OCI-LY3 (cell line): Measurements from ENCODE around the gene SLC25A25.

Experiments
- H2AFZ ChIP-seq: fragments of 200-600, 300-600 bp; shearing (Covaris generic); 2 replicates; pipeline ENCODE4 v1.6.0; 2014; ENCODE audit warnings: antibody characterized with exemption, low read depth, low read length
- H3K27ac ChIP-seq: fragments of 200-600, 300-600 bp; sonication (generic); 2 replicates; pipeline ENCODE4 v1.5.1; 2014; ENCODE audit warnings: mild to moderate bottlenecking, low read length, moderate library complexity, mixed read lengths
- H3K27me3 ChIP-seq: fragments of 200-600, 300-600 bp; sonication (generic); 2 replicates; pipeline ENCODE4 v1.6.1; 2014; ENCODE audit warnings: low read depth, low read length, mixed read lengths
- H3K36me3 ChIP-seq: fragments of 200-600, 300-600 bp; sonication (generic); replicated peaks from 2 replicates; pipeline ENCODE3; 2014; ENCODE audit warnings: low read depth, low read length, mixed read lengths
- H3K4me1 ChIP-seq: fragments of 300-600, 200-600 bp; sonication (generic); 2 replicates; pipeline ENCODE4 v1.6.1; 2014; ENCODE audit warnings: low read length, mixed read lengths
- H3K4me2 ChIP-seq: fragments of 200-600, 300-600 bp; sonication (generic); 2 replicates; pipeline ENCODE4 v1.6.1; 2014; ENCODE audit warnings: low read length, mixed read lengths
- H3K4me3 ChIP-seq: fragments of 300-600, 200-600 bp; sonication (generic); 2 replicates; pipeline ENCODE4 v1.5.1; 2014; ENCODE audit warnings: antibody characterized with exemption, mild to moderate bottlenecking, low read length, moderate library complexity
- H3K79me2 ChIP-seq: fragments of 300-600, 200-600 bp; shearing (Covaris generic); 2 replicates; pipeline ENCODE4 v1.6.1; 2014; ENCODE audit warnings: mild to moderate bottlenecking, low read length, mixed read lengths
- H3K9ac ChIP-seq: fragments of 300-600, 200-600 bp; shearing (Covaris generic); 2 replicates; pipeline ENCODE4 v1.6.0; 2014; ENCODE audit warnings: mild to moderate bottlenecking, low read length, moderate library complexity
- H3K9me3 ChIP-seq: fragments of 200-600, 300-600 bp; shearing (Covaris generic); 2 replicates; pipeline ENCODE4 v1.6.1; 2014; ENCODE audit warnings: low read length, mixed read lengths; ENCODE audit not compliant: insufficient read depth
- H4K20me1 ChIP-seq: fragments of 200-600, 300-600 bp; sonication (generic); 2 replicates; pipeline ENCODE4 v1.6.1; 2016; ENCODE audit warnings: low read length, mixed read lengths; ENCODE audit not compliant: insufficient read depth
- CTCF ChIP-seq: fragments of 200-600, 300-600 bp; sonication (generic); IDR thresholded peaks from 2 replicates; pipeline ENCODE4 v1.5.1; 2014; ENCODE audit warnings: antibody characterized with exemption, low read length, low read depth
- EZH2phosphoT487 ChIP-seq: fragments of 200-600 bp; shearing (Covaris generic); IDR thresholded peaks from 2 replicates; pipeline ENCODE4 v1.6.1; 2018; ENCODE audit warnings: antibody characterized with exemption, mixed run types, low read depth

SLC25A25 gene

DNA sequence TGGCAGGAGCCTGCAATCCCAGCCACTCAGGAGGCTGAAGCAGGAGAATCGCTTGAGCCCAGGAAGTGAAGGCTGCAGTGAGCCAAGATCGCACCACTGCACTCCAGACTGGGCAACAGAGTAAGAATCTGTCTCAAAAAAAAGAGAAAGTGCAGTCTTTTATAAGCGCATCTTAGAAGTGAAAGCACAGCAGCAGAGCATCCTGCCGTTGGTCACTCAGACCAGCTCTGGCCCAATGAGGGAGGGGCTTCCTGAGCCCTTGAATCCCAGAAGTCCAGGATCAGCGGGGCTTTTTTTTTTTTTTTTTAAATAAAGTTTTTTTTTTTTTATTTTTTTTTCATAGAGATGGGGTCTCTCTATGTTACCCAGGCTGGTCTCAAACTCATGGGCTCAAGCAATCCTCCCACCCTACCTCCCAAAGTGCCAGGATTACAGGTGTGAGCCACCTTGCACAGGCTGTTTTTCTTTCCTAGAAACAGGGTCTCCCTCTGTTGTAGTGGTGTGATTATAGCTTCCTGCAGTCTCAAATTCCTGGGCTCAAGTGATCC, 43.2 kb upstream of the SLC25A25 start:
- TF ChIP-seq CTCF (no peak), EZH2phosphoT487 (no peak)
- H3K9me3 ChIP-seq: no peaks in the 10 kb centered on the region
- H3K27ac ChIP-seq: no peak overlapping the region
- H2AFZ ChIP-seq: no peak overlapping the region
- H4K20me1 ChIP-seq: no peaks in the 10 kb centered on the region
- H3K36me3 ChIP-seq: no peaks in the 10 kb centered on the region
- no peak overlapping the region for H3K4me2 ChIP-seq
- H3K79me2 ChIP-seq: no peaks in the 10 kb centered on the region
- H3K9ac ChIP-seq: no peak overlapping the region
- H3K4me3 ChIP-seq: no peak overlapping the region
- H3K27me3 ChIP-seq: no peaks in the 10 kb centered on the region
- peaks cover 34% of the 10 kb centered on the region for H3K4me1 ChIP-seq

DNA sequence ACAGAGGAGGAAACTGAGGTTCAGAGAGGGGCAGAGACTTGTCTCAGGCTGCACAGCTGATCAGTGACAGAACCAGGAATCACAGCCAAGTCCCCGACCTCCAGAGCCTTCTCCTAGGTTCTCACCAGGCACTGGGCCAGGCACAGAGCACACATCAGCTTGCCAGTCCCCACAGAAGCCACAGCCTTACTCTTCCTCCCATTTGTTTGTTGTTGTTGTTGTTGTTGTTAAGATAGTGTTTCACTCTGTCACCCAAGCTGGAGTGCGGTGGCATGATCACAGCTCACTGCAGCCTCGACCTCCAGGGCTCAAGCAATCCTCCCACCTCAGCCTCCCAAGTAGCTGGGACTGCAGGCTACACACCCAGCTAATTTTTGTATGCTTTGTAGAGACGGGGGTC, 42.3 kb upstream of the SLC25A25 start:
- H3K36me3 ChIP-seq: no peaks in the 10 kb centered on the region
- no peaks in the 10 kb centered on the region for H3K9me3 ChIP-seq
- H3K27me3 ChIP-seq: no peaks in the 10 kb centered on the region
- H3K79me2 ChIP-seq: no peaks in the 10 kb centered on the region
- peak overlapping the region; percentile 68 for H3K4me2 ChIP-seq
- TF ChIP-seq CTCF: no peak
- no peak for TF ChIP-seq EZH2phosphoT487
- no peaks in the 10 kb centered on the region for H4K20me1 ChIP-seq
- H2AFZ ChIP-seq: 0 out of 2 replicates have a peak overlapping the region, but pooled peaks have one; percentile 58
- H3K9ac ChIP-seq: peak overlapping the region; percentile 19; the same call in 1 of the 2 replicates
- H3K4me1 ChIP-seq: peaks cover 35% of the 10 kb centered on the region
- peak overlapping the region; percentile 27; the same call in 1 of the 2 replicates for H3K27ac ChIP-seq
- H3K4me3 ChIP-seq: peak overlapping the region; percentile 54

- no peaks in the 10 kb centered on the region for H3K9me3 ChIP-seq
- no peak for TF ChIP-seq EZH2phosphoT487
- TF ChIP-seq CTCF: no peak
- H3K79me2 ChIP-seq: no peaks in the 10 kb centered on the region
- H2AFZ ChIP-seq: peak overlapping the region; percentile 58; the same call in 1 of the 2 replicates
- no peaks in the 10 kb centered on the region for H3K36me3 ChIP-seq
- H3K27me3 ChIP-seq: no peaks in the 10 kb centered on the region
- peak overlapping the region; percentile 68 for H3K4me2 ChIP-seq
- H4K20me1 ChIP-seq: no peaks in the 10 kb centered on the region
- H3K4me3 ChIP-seq: peak overlapping the region; percentile 54
- H3K27ac ChIP-seq: peak overlapping the region; percentile 27
- H3K9ac ChIP-seq: peak overlapping the region; percentile 19; the same call in 1 of the 2 replicates
- H3K4me1 ChIP-seq: peaks cover 38% of the 10 kb centered on the region
Measured at GRCh38 chr9:128026255-128026772, 41.7 kb upstream of the SLC25A25 start.

- peak overlapping the region; percentile 68 for H3K4me2 ChIP-seq
- no peaks in the 10 kb centered on the region for H3K9me3 ChIP-seq
- H3K27me3 ChIP-seq: no peaks in the 10 kb centered on the region
- H3K27ac ChIP-seq: peak overlapping the region; percentile 25
- H3K36me3 ChIP-seq: no peaks in the 10 kb centered on the region
- H4K20me1 ChIP-seq: no peaks in the 10 kb centered on the region
- peak overlapping the region; percentile 54 for H3K4me3 ChIP-seq
- H3K9ac ChIP-seq: peak overlapping the region; percentile 7; the same call in 1 of the 2 replicates
- no peaks in the 10 kb centered on the region for H3K79me2 ChIP-seq
- peaks cover 38% of the 10 kb centered on the region for H3K4me1 ChIP-seq
- TF ChIP-seq CTCF (no peak), EZH2phosphoT487 (no peak)
- H2AFZ ChIP-seq: peak overlapping the region; percentile 58; the same call in 1 of the 2 replicates
Measured at GRCh38 chr9:128026773-128027541, 41.1 kb upstream of the SLC25A25 start.
